GM19467 (cell line): ENCODE data around the gene PDGFB.

ENCODE experiments used
- ATAC-seq: cut with Tn5 transposase; IDR thresholded peaks from one replicate; pipeline ENCODE4 v1.9.1; 2021; ENCODE audit warnings: mild to moderate bottlenecking, moderate library complexity; ENCODE audit not compliant: unreplicated experiment

PDGFB gene

DNA sequence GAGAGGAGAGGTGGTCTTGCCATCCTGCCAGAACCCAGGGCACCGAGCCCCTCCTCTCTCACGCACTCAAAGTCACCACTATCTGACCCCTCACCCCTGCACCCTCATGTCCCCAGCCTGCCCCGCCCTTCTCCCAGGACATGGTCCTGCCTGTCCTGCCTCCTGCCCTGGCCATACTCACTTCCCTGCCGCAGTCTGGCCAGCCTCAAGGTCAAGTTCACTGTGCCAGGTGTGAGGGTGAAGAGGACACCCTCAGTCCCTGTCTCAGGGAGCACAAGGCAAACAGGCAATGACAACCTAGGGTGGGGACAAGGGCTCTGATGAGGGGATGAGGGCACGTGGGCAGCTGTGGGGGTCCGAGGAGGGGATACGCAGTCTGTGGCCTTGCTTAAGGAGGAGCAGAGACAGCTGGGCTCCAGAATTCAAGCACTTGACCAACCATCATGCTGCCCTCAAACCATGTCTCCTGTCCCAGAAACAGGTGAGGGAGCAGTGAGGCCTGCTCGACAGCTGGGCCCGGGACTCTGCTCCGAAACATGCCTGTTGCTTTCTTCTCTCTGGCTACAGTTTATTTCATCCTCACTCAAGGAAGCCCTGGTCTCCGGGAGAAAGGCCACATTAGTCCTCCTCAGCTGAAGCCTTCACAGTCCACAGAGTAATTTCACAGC, 36.6 kb downstream of the PDGFB start:
- no peak for ATAC-seq

DNA sequence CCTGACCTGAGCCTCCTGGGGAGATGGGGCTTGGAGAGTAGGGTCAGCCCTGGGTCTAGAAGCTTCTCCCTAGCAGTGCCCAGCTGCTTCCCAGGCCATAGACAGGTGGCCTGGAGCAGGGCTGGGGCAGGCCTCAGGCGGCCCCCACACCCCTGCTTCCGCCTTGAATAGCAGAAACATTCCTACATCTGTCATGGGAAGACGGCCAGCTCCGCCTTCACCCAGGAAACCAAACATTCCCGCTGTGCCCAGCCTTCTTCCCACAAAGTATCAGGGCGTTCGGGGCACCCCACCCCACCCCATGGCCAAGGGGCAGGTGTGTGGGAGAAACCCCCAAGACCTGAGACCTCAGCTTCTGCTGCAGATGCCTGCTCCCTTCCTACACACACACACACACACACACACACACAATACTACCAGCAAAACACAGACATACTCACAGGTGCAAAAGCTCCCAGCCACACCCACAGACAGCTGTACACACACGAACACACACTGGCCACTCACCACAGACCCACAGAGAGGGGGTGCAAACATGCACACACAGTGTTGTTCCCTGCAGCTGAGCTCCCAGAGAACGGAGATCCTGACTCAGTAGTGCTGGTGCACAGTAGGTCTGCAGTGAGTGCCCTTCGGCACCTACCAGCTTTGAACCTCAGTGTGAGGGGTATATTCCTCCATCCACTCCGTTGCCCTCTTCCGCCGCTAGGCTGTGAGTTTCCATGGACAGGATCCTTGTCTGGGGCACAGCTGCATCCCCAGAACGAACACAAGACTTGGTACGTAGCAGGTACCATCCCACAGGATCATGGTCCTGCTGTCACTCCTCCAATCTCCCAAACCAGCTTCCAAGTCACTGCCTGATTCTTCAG, 37.4 kb downstream of the PDGFB start:
- ATAC-seq = no peak

- ATAC-seq = no peak
Measured at GRCh38 chr22:39206491-39206890, 38.3 kb downstream of the PDGFB start.

- ATAC-seq = no peak
Measured at GRCh38 chr22:39205344-39206021, 39.3 kb downstream of the PDGFB start.

DNA sequence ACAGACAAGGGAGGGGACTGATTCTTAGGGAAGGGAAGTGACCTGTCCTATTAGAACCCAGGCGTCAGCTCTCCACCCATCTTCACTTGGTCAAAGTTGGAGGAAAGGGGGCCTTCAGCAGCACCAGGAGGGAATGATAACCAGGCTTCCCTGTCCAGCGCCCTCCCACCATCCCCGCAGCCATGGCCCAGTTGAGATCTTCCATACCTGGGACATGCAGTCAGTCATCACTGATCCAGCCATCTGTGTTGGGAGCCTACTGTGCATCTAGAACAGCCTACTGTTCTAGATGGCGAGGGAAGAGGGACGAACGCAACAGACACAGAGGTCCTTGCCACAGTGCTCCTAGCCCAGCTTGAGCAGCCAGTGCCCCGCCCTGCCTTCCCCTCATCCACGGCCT, 40.6 kb downstream of the PDGFB start:
- ATAC-seq = no peak

- ATAC-seq = no peak
Measured at GRCh38 chr22:39197578-39197977, 47.2 kb downstream of the PDGFB start.

- no peak for ATAC-seq
Measured at GRCh38 chr22:39194098-39194497, 50.7 kb downstream of the PDGFB start.

DNA sequence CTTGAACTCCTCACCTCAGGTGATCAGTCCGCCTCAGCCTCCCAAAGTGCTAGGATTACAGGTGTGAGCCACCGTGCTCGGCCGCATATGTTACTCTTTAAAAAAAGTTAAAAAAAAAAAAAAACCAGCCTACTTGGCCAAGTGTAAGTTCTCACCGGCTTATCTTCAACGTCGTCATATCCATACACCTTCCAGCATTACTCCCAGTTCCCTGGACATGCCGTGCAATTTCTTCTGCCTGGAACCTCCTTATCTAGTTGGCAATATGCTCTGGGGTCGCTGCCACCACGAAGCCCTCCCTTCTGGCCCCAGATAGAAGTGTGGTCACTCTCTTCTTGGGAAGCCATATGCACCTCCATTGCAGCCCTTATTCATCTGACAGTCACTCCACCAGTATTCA, 56.0 kb downstream of the PDGFB start:
- no peak for ATAC-seq

GRCh38 chr22:39185601-39186012, 59.2 kb downstream of the PDGFB start:
- no peak for ATAC-seq

DNA sequence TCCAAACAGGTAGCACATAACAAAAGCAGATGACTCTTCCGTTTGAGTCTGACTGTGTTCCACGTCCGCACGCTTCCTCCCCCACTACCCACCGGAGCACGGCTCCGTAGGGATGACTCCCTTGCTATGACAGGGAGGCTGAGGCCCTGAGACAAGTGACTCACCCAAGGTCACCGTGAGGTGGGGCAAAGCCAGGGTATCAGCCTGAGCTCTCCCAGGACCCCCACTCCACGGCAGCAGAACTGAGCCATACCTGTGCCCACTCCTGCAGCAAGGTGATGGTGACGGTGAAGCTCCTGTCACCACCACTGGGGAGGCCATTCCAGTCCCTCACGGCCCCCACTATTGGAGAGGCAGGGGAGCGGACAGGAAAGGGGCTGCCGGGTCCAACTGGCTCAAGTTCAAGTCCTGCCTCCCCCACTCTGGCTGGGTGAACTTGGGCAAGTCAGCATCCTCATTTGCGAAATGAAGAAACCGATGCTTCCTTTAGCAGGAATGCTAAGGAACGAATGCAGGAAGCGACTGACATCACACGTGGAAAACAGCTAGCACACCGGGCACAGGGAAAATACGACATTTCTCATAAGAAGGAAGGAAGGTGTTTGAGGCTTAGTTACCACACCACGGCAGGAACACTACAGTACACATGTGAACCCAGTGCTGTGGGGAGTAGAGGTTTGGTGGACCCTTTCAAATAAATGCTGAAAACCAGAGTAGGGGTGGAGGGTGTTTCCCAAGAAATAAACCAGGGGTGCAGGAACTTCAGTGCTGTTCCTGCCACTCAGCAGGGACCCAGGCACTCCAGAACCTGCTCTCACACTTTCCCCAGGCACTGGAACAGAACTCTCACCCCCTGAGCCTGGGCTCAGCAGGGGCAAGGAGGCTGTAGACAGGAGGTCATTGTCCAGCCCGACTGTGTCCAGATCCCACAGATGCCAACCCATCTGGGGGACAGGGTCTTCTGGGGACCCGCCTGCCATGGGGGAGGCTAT, 59.9 kb downstream of the PDGFB start:
- no peak for ATAC-seq

DNA sequence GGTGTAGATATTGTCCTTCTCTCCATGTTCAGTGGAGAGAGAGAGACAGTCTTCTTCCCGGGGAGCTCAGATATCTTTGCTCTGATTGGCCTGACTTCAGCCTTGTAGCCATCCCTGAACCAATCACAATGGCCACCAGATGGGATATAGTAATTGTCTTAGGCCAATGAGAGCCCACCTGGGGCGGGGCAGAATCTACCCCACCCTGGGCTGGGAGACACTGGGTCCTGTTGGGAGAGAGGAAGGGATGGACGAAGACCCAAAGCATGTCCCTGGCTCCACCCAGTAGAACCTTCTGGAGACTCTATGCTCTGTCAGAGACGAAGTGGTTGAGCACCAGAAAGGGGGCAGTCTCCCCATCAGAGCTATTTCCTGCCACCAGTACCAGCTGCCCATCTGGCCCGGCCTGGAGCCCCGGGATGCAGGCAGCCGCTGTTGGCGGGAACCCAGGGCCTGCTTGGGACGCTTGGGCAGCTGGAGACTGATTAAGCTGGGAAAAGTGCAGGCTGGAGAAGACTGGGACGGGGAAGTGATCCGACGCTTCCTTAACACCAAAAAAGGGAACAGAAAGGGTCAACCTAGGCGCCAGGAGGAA, 60.7 kb downstream of the PDGFB start:
- ATAC-seq = no peak

- no peak for ATAC-seq
Measured at GRCh38 chr22:39182478-39183030, 62.2 kb downstream of the PDGFB start.

GRCh38 chr22:39181778-39182177, 63.0 kb downstream of the PDGFB start:
- no peak for ATAC-seq

DNA sequence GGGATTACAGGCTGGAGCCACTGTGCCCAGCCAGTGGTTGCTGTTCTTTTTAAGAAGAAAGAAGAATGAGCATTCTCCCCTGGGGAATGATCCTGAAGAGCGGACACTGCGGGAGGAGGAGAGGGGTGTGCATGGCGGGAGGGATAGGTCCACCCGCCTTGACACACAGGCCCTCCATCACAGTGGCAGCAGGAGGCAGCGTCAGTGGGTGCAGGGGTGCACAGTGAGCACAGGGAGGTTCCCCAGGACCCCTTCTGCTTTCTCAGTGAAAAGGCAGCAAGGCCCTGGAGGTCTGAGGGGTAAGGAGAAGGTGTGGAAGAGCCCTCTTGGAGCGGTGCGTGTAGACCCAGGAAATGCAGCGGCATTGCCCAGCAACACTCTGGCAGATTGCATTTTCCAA, 63.4 kb downstream of the PDGFB start:
- ATAC-seq = no peak

- ATAC-seq = no peak
Measured at GRCh38 chr22:39179841-39180335, 64.9 kb downstream of the PDGFB start.

DNA sequence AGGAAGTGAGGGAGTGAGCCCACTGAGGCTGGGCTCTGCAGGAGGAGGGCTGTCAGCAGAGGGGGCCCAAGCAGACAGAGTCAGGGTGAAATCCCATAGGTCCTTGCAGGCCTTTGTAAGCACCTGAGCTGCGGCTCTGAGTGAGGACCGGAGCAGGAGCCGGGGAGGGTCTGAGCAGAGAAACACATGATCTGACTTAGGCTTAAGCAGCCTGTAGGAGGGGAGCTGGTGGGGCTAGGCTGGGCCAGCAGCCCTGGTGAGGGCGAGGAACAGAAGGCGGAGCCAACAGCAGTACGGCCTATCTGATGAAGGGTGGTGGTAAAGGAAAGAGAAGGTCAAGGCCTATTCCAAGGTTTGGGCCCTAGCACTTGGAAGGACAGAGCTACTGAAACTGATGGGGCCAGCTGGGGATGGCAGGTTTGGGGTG, 65.4 kb downstream of the PDGFB start:
- ATAC-seq = no peak

DNA sequence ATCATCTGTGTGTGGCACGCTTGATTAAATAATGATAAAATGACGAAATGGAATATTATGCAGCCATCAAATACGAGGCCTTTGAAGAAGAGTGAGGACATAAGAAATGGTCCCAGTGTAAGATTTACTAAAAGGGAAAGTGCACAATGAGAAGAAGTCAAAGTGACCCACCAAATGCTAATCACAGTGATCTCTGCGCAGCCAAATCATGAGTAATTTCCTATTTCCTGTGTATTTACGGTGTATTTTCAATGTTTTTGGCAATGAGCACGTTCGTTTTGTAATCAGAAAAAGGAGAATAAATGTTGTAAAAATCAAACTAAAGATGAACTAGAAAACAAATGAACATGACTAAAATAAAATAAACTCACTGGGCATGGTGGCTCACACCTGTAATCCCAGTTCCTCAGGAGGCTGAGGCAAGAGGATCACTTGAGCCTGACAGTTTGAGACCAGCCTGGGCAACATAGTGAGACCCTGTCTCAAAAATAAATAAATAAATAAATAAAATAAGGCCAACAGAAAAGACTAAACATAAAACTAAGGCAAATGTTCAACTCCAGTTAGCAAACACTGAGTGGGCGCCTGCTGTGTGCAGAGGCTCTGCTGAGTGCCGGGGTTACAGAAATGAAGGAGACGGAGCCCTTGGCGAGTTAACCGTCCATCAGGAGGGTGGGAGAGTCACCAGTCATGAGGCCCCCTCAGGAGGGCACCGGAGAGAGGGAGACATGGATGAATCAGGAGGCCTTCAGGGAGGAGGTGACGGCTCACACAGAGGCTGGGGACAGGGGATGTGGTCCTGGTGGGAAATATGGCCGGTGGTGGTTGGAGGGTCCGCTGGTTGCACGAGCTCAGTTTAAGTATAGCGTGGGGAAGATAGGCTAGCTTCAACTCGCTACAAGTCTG, 66.3 kb downstream of the PDGFB start:
- ATAC-seq = no peak

DNA sequence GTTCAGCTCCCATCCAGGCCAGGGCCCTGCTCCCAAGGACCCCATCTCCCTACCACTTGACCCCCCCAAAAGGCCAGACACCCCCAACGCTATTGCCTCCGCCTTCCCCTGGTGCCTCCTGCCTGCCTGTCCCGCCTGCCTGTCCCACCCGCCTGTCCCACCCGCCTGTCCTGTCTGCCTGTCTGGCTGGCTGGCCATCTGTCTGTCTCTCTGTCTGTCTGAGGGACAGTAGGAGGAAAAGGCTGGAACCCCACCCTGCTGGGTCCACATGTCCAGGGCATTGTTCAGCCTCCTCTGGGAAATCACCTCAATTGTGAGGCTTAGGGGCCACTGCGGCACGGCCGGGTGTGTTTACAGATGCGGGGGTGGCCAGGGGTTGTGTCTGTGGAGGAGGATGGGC, 67.0 kb downstream of the PDGFB start:
- ATAC-seq = no peak

- no peak for ATAC-seq
Measured at GRCh38 chr22:39177456-39177775, 67.4 kb downstream of the PDGFB start.
